ENCODE results near the gene GOSR1.
"Not testable (repeated sequence)": the region's sequence is repeated elsewhere in the genome, so short reads cannot be mapped to it uniquely, and the experiment has no call there.

Gene GOSR1

DNA sequence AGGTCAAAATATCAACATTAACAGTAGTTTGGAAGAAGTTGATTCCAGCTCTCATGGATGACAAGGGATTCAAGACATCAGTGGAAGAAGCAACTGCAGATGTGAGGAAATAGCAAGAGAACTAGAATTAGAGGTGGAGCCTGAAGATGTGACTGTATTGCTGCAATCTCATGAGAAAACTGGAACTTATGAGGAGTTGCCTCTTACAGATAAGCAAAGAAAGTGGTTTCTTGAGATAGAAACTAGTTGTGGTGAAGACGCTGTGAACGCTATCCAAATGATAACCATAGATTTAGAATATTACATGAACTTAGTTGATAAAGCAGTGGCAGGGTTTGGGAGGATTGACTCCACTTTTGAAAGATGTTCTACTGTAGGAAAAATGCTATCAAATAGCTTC, 67.8 kb downstream of the GOSR1 start:
- no peak for DNase-seq (ENCODE audit: low read depth in 3 of 3)

- DNase-seq (ENCODE audit: low read depth in 3 of 3), result no peak
Observed at GRCh38 chr17:30547778-30548573, 70.8 kb downstream of the GOSR1 start.

DNA sequence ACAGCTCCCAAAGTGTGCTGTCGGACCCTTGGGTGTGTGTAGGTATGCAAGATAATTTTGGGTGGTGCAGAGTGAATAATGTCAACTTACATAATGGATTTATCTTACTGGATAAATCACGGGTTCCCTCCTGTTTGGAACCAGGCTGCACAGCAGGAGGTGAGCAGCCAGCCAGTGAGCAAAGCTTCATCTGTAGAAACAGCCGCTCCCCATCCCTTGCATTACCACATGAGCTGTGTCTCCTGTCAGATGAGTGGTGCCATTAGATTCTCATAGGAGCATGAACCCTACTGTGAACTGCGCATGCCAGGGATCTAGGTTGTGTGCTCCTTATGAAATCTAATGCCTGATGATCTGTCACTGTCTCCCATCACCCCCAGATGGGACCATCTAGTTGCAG, 72.0 kb downstream of the GOSR1 start:
- not testable (repeated sequence) for DNase-seq (ENCODE audit: low read depth in 3 of 3)

DNA sequence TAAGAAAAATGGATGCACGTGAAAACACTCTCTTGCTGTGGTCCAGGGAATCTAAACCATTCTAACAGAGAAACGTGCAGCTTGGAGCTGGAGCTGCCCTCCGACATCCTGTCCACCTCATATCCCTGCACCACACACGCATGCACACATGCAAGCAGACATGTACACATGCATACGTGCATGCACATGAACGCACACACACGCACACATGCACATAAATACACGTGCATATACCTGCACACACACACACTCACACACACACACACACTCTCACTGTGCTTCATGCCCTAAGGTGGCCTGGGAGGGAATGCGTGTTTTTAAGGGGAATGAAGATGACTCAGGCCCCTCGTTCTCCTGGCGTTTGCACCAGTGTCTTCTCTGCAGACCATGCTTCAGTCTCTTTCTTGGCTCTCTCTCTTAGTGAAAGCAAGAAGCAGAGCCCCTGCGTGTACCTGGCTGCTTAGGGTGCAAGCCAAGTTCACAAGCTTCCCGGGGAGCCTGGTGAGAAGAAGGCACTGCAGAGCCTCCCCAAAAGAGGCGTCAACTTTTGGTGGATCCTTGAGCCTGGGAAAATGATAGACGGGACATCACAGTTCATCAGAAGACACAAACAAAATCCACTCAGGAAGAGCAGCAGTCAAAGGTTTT, 72.8 kb downstream of the GOSR1 start:
- no peak for DNase-seq (ENCODE audit: low read depth in 3 of 3)

GRCh38 chr17:30550512-30551273, 73.5 kb downstream of the GOSR1 start:
- DNase-seq (ENCODE audit: low read depth in 3 of 3), result no peak

GRCh38 chr17:30551274-30551995, 74.2 kb downstream of the GOSR1 start:
- DNase-seq (ENCODE audit: low read depth in 3 of 3), result not testable (repeated sequence)

GRCh38 chr17:30551996-30552339, 74.8 kb downstream of the GOSR1 start:
- DNase-seq (ENCODE audit: low read depth in 3 of 3), result no peak

GRCh38 chr17:30552994-30553566, 75.9 kb downstream of the GOSR1 start:
- no peak for DNase-seq (ENCODE audit: low read depth in 3 of 3)

DNA sequence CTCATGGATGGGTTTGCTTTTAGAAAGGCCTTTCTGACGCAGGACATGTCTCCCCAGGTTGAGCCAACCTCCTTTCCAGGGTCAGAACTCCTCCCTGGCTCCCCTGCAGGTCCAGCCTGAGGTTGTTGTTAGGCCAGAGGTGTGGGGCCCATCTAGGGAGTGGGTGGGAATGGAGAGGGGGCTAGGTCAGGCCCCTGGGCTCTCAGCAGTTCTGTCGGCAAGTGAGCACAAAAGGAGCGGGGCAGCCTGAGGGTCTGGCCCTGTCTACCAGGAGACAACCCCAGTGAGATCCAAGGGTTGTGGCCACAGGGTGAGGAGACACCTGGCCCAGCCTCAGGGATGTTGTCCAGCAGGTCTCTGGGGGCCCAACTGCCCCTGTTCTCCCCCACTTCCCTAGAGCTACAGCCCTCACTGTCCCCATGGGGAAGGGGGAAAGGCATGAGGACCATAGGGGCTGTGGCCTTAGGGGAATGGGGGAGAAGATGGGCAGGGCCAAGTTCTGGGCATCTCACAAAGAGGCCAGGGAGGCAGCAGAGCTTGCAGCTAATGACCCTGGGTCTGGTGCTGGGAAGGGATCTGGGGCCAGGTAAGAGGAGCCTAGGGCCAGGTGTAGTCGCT, 76.7 kb downstream of the GOSR1 start:
- DNase-seq (ENCODE audit: low read depth in 3 of 3), result not testable (repeated sequence)

- no peak for DNase-seq (ENCODE audit: low read depth in 3 of 3)
Observed at GRCh38 chr17:30554839-30555751, 77.9 kb downstream of the GOSR1 start.

- no peak for DNase-seq (ENCODE audit: low read depth in 3 of 3)
Observed at GRCh38 chr17:30555942-30556341, 78.7 kb downstream of the GOSR1 start.

- DNase-seq (ENCODE audit: low read depth in 3 of 3), result no peak
Observed at GRCh38 chr17:30556374-30557332, 79.4 kb downstream of the GOSR1 start.

GRCh38 chr17:30557916-30558685, 80.9 kb downstream of the GOSR1 start:
- DNase-seq (ENCODE audit: low read depth in 3 of 3), result no peak

DNA sequence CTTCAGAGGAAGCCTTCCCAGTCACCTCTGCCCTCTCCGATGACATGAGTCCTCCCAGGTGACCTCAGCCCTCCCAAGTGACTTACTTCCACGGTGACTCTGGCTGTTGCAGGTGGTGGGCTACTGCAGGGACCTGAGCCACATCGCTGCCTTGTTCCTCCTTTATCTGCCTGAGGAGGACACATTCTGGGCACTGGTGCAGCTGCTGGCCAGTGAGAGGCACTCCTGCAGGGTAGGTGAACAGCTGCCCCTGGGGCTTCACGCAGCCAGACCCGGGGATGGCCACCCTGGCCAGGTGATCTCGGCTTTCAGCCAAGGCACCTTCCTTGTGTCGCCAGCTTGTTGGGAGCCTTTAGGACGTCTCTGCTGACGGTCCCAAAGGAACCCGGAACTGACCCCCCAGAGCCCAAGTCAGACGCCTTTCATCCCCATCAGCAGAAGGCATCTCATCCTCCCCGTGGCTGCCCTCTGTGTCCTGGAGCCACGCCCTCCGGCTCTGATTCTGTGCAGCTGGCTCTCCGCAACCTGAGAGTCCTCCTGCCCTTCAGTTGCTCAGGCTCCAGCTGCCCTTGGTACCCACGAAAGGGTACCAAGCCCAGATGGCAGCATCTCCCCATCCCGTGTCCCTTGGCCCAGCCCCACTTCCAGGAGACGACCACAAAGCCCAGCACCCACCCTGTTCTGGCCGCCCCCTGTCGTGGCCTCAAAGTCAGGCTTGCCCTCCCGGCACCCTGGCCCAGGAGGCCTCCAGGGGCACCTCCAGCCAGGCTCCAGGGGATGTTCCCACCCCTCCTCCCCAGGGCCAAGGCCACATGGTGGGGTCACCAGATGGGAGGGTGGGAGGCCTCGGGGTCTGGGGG, 81.7 kb downstream of the GOSR1 start:
- no peak for DNase-seq (ENCODE audit: low read depth in 3 of 3)

- no peak for DNase-seq (ENCODE audit: low read depth in 3 of 3)
Observed at GRCh38 chr17:30559656-30560055, 82.4 kb downstream of the GOSR1 start.

GRCh38 chr17:30560117-30561026, 83.2 kb downstream of the GOSR1 start:
- DNase-seq (ENCODE audit: low read depth in 3 of 3), result not testable (repeated sequence)

All from stimulated activated CD4-positive, alpha-beta T cell treated with anti-CD3 and anti-CD28 coated beads, TNF-alpha, amount 100 ng/mL, for 4 hours (primary cell).